Gastroesophageal sphincter (tissue), 3 donors: Measurements from ENCODE around the gene IFFO2.

Experiments used
- CTCF ChIP-seq, 4 experiments: fragments of 200-600 bp in 2 of 4; fragments of 450-650 bp in 2 of 4; sonication (generic) in 1 of 4; IDR thresholded peaks; one replicate each; pipeline ENCODE4 v1.5.1; 2017 to 2019; ENCODE audit warnings: antibody characterized with exemption in 4 of 4, mild to moderate bottlenecking in 2 of 4, moderate library complexity in 2 of 4
- POLR2A ChIP-seq, 2 donors: fragments of 450-650 bp; IDR thresholded peaks; one replicate each; pipeline ENCODE4 v1.6.1; 2017; ENCODE audit warnings: antibody characterized with exemption in 2 of 2, mild to moderate bottlenecking in 2 of 2, moderate library complexity in 1 of 2
- POLR2AphosphoS5 ChIP-seq: sonication (generic); formaldehyde crosslinking; IDR thresholded peaks from one replicate; pipeline ENCODE4 v1.6.1; 2017; ENCODE audit warnings: antibody characterized with exemption

- TF ChIP-seq POLR2AphosphoS5: no peak
- TF ChIP-seq CTCF (IDR thresholded peaks at IDR 0.05): no peak
- no peak for TF ChIP-seq POLR2A (IDR thresholded peaks at IDR 0.05)
Observed at GRCh38 chr1:18918417-18918816, 38.1 kb downstream of the IFFO2 start.
